OCI-LY7 (cell line): ENCODE data around the gene GNMT.

Source experiments
- CTCF ChIP-seq: fragments of 200-600 bp; sonication (generic); conservative IDR thresholded peaks from 2 replicates; pipeline ENCODE4 v1.5.1; 2014; ENCODE audit warnings: mild to moderate bottlenecking, antibody characterized with exemption, low read length, moderate library complexity, mixed read lengths
- EZH2phosphoT487 ChIP-seq: fragments of 200-600 bp; sonication (generic); IDR thresholded peaks from 2 replicates; pipeline ENCODE4 v1.6.1; 2018; ENCODE audit warnings: low read depth, borderline replicate concordance, mild to moderate bottlenecking, mixed run types, antibody characterized with exemption, low read length, moderate library complexity, mixed read lengths

- TF ChIP-seq EZH2phosphoT487: no peak
- no peak for TF ChIP-seq CTCF
Observed at GRCh38 chr6:42971746-42972327, 11.3 kb downstream of the GNMT start.
